ENCODE measurements around the gene HCN2.
"Not testable (repeated sequence)": the region's sequence is repeated elsewhere in the genome, so short reads cannot be mapped to it uniquely, and the experiment has no call there.

HCN2 gene

DNA sequence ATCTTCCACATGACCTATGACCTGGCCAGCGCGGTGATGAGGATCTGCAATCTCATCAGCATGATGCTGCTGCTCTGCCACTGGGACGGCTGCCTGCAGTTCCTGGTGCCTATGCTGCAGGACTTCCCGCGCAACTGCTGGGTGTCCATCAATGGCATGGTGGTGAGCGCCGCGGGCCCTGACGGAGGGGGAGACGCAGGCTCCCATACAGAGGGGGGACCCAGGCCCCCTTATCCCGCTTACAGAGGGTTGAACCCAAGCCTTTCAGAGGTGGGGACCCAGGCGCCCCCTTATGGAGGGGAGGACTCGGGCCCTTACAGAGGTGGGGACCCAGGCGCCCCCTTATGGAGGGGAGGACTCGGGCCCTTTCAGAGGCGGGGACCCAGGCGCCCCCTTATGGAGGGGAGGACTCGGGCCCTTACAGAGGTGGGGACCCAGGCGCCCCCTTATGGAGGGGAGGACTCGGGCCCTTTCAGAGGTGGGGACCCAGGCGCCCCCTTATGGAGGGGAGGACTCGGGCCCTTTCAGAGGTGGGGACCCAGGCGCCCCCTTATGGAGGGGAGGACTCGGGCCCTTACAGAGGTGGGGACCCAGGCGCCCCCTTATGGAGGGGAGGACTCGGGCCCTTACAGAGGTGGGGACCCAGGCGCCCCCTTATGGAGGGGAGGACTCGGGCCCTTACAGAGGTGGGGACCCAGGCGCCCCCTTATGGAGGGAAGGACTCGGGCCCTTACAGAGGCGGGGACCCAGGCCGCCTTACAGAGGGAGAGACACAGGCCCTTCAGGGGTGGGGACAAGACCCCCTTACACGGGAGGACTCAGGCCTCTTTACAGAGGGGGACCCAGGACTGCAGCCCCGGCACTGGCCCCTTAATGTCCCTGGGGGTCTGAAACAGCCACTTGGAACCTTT, 15.6 kb downstream of the HCN2 start:
- DNase-seq, result not testable (repeated sequence)

DNA sequence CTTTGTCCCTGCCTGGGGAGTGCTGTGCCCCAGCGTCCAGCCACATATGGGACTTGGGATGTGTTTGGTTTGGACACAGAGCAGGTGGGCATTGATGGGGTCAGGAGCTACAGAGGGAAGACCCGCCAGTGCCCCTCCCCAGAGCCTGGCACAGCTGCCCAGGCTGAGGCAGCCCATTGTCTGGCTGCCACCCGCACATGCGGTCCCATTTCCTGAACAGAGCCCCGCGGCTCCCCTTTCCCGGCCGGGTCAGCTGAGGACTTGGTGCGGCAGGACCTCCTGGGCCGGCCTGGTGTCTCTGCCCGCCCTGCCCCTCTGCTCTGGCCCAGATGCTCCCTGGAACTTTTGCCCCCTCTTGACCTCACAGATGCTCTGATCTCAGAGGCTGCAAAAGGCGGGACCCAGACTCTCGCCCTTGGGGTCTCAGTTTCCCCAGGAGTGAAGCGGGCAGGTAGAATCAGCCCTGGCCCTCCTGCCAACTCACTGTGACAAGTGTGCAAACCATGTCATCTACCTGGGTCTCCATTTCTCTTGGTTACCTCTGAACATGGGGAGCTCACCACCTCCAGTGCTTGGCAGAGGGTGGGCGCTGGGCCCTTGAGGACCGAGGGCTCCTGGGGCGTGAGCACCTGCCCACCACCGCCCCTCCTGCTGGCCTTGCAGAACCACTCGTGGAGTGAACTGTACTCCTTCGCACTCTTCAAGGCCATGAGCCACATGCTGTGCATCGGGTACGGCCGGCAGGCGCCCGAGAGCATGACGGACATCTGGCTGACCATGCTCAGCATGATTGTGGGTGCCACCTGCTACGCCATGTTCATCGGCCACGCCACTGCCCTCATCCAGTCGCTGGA, 17.8 kb downstream of the HCN2 start:
- no peak for DNase-seq

DNA sequence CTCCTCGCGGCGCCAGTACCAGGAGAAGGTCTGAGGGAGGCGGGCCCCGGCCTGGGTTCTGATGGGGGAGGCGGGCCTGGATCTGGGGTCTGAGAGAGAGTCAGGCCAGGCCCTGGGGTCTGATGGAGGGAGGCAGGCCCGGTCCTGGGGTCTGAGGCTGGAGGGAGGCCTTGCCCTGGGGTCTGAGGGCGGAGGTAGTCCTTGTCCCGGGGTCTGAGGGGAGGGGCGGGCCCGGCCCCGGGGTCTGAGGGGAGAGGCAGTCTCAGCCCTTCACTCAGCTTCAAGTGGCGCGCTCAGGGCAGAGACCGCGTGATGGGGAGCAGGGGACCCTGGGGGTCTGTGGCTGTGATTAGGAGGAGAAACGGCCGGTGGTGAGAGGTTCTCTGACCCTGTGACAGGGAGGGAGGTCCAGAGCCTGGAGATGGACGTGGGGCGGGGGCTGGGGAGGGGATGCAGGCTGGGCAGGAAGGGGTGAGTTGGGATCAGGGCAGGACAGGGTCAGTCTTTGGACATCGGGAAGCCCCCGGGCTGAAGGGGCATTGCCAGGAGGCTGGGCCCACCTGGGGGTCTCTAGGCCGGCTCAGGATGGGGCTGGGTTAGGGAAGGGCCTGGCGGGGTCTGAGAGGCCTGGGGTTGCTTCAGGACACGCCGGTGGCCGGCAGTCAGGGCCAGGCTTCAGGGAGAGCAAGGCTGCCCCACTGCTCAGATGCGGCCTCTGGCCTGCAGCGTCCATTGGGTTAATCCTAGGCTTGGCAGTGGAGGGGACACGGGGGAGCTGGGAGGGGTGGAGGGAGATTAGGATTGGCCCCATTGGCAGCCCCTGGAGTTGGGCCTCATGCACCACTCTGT, 18.7 kb downstream of the HCN2 start:
- DNase-seq, result no peak

- DNase-seq, result no peak
Observed at GRCh38 chr19:609004-609346, 19.3 kb downstream of the HCN2 start.

DNA sequence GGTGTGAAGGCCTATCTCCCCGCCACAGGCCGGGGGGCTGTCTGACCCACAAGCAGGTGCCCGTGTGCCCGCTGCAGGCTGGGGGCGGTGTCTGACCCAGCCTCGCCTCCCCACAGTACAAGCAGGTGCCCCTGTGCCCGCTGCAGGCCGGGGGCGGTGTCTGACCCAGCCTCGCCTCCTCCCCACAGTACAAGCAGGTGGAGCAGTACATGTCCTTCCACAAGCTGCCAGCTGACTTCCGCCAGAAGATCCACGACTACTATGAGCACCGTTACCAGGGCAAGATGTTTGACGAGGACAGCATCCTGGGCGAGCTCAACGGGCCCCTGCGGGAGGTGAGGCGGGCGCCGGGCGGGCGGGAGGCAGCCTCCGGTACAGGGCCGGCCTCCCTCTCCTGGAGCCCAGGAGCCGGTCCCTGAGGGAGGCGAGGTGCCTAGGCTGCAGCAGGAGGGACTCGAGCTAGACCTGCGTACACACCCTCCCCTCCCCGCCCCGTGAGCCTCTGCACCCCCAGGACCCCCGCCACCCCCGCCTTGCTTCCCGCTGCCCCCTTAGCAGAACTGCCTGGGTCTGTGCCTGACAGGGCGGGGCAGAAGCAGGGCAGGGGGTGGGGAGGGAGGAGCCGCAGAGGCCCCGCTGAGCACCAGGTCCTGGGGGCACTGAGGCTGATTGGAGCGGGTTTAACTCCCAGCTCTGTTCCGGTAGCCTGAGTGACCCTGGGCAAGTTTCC, 20.6 kb downstream of the HCN2 start:
- DNase-seq, result no peak

GRCh38 chr19:610801-611480, 21.3 kb downstream of the HCN2 start:
- DNase-seq, result peak; percentile 92

DNA sequence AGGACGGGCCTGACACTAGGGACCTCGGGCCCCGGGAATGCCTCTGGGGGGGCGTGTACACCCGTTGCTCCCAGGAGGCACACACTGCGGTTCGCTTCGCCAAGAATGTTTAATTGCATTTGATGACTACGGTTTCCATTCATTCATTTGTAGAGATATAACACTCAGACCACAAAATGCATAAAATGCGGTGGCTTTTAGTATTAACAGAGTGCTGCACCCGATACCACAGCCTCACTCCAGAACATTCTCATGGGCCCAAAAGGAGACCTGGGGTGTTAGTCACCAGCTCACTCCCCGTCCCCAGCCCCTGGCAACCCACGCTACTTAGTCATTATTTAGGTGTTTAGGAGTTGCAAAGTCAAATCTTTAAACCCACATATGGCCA, 21.8 kb downstream of the HCN2 start:
- peak; percentile 97 for DNase-seq

- no peak for DNase-seq
Observed at GRCh38 chr19:612941-613340, 23.3 kb downstream of the HCN2 start.

DNA sequence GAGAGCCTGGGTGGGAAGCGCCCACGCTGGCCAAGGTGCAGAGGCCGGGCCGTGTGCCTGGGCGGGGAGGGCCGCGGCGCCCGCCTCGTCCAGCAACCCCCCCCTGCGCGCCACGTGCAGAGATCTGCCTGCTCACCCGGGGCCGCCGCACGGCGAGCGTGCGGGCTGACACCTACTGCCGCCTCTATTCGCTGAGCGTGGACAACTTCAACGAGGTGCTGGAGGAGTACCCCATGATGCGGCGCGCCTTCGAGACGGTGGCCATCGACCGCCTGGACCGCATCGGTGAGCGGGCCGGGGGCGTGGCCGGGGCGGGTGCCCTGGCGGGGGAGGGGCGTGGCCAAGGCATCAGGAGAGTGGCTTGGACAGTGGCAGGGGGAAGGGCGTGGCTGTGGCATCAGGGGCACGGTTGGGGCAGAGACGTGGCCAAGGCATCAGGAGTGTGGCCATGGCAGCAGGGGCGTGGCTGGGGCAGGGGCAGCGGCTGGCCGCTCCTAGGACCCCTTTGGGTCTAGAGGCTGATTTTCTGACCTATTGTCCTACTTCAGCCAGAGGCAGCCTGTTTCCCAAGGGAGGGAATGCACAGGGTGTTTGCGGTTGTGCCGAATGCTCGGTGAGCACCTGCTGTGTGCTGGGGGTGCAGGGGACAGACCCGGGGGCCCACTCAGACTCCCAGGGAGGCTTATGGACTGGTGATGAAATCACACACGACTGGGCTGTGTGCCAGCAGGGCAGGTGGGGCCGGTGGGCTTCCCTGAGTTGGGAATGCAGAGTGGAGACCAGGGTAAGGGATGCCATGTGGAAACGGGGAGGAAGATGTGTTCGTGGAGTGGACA, 24.3 kb downstream of the HCN2 start:
- DNase-seq, result no peak

- no peak for DNase-seq
Observed at GRCh38 chr19:615619-616018, 25.9 kb downstream of the HCN2 start.

- no peak for DNase-seq
Observed at GRCh38 chr19:616062-616700, 26.5 kb downstream of the HCN2 start.

GRCh38 chr19:616747-617526, 27.3 kb downstream of the HCN2 start:
- no peak for DNase-seq

- DNase-seq, result no peak
Observed at GRCh38 chr19:617551-618246, 28.0 kb downstream of the HCN2 start.

- no peak for DNase-seq
Observed at GRCh38 chr19:618247-618619, 28.6 kb downstream of the HCN2 start.

GRCh38 chr19:618674-619285, 29.1 kb downstream of the HCN2 start:
- DNase-seq, result no peak

GRCh38 chr19:619286-620002, 29.8 kb downstream of the HCN2 start:
- DNase-seq, result no peak

DNA sequence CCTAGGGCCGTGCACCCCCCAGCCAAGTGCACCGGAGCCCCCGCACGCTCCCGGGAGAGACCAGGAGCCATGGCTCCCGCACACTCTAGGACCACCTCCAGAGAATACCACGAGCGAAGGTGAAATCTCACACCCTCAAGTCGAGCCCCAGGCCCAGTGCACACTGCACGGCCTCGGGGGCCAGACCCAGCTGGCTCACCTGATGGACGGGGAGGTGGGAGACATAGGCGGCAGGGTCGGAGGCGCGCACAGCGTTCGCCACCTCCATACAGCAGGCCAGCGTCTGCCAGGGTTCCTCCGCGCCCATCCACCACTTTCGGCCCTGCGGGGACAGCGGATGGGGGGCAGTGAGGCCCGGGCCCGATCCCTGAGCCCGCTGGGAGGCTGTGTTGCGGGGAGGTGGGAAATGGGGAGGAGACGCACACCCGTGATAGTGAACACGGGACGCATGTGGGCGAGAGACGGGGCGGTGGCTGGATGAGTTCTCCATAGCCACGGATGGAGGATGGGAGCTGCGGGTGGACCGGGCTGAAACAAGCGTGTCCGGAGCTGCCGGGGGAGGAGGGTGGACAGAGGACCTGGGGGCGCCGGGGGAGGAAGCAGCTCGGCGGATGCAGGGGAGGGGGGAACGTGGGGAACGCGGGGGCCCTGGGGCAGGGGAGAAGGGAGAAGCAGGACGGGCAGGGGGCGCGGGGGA, 30.6 kb downstream of the HCN2 start:
- no peak for DNase-seq

All from fibroblast of skin of scalp (primary cell).